GM18526 (cell line): ENCODE data around the gene FAM227B.

Experiments used
- POLR2A ChIP-seq: IDR thresholded peaks from 3 replicates; pipeline ENCODE4 v1.6.1; 2011; ENCODE audit not compliant: insufficient read length; ENCODE audit errors: extremely low read depth

The FAM227B gene

DNA sequence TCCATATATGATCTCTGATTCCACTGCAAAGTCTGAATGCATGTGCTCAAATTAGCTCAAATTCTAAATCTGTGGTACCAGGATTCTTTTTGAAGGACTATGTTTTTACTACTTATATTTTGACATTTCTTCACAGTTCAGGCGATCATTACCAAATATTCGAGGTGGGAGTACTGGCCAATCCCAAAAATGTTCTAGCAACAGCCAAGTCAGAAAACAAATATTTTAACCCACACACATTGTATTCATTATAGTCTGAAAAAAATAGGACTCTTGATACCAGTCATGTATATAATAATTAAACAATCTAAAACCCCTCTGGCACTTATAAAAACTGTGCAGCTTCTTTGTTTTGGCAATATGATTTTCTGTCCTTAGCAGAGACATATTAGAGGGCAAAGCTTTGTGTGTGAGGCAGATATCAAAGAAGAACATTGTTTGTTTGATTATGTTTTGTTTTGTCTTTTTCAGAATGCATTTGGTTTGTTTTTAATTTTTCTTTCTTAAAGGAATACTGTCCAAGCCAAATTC, 160.1 kb downstream of the FAM227B start:
- TF ChIP-seq POLR2A, result no peak

DNA sequence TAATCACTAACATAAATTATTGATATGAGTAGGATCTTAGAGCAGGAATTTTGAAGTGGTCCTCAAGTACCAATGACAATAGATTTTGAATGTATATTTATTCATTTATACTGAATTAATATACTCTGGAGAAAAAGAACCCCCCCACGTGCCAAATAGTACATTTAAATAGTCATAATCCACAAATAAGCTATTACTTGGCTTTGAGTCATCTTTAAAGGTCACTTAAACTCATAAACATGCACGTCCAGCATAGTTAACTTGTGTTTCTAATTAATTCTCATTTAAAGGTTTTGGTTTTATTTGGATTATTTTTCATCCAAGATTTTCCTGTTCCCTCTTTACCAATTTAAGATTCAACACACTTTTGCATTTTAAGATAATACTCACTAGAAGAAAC, 162.5 kb downstream of the FAM227B start:
- TF ChIP-seq POLR2A, result no peak

DNA sequence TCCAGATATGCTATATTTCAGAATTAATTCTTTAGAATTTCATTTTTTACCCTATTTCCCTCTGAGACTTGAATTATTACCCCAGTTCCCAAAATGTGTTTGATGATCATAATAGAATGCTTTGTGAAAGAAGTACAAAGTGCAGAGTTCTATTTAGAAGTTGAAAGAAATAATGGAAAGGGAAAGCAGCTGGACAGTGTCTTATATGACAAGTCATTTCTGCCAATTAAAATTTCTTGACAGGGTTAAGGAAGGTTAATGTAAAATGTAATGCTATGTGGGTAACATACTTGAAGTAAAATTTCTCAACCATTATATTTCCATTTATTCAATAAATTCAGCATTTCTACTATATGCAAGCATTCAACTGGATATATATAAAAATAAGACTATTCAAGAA, 164.5 kb downstream of the FAM227B start:
- TF ChIP-seq POLR2A, result no peak

DNA sequence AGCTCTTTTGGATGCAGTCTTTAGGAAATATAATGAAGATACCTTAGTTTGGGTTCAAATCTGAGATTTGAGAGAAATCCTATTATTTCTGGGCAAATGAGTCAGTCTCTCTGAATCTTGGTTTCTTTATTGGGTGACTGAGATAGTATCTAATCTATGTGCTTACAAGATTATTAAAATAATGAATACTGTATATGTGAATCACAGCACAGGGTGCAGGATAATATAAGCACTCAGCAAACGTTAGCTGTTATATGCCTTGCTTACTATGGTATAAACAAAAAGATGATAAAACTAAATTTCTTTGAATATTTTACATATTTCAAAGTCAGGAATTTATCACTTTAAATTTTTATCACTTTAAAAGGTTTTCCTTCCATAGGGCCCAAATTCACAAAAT, 168.0 kb downstream of the FAM227B start:
- TF ChIP-seq POLR2A, result no peak

DNA sequence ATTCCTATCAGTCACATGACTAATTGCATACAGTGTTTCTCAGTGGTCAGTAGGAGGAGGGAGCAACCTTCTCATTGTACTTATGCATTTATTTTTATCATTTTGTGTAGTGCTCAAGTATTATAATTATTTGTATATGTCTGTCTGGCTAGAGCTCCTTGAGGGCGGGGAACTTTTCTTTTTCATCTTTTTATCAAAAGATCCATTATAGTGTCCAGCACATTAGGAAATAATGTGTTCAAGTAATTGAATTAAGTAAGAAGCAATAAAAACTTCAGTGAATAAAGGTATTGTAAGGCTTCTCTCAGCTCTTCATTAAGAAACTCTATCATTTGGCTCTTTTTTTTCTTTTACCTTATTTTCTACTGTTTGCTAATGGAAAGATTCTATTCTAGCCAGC, 178.8 kb downstream of the FAM227B start:
- no peak for TF ChIP-seq POLR2A

DNA sequence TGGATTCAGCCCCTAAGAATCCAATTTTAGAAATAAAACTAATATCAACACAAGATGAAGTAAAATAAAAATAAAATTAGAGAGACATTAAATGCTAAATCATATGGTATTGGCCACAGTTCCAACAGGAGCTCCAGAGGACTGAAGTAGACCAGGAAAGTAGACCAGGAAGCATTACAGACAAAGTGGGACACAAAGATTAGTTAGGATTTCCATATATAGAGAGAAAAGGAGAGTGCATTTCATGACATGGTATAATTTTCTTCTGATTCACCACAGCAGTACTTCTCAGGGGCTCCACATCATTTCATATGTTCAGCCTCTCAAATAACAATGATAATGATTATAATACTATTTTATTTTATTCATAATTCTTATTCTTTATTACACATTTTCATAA, 179.3 kb downstream of the FAM227B start:
- TF ChIP-seq POLR2A, result no peak

DNA sequence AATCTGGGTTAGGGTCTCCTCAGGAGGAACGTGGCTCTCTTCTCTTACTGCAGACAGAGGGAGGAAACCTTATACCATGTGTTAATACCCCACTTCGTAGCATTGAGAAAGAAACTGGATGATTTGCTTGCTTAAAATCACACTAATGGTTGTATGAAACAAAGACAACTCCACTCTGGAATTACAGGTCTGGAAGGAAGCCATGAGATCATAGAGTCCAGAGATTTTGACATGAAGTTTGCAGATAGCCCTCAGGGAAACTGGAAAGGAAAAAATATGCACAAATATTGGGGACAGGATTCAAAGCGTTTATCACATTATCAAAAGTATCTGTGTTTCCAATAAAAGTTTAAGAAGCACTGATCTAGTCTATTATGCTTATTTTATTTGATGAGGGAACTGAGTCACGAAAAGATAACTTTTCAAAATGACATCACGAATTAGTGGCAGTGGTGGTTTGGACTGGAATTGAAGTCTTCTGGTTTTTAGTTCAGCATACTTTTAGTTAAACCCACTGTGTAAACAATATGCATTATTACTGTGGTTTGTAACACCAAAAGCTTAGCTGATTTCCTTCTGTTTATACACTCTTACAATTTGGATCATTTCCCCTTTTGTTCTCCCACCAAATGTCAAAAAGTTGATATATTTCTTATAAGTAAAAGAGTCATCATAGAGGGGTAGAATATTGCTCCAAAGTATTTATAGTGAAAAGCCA, 180.8 kb downstream of the FAM227B start:
- no peak for TF ChIP-seq POLR2A

DNA sequence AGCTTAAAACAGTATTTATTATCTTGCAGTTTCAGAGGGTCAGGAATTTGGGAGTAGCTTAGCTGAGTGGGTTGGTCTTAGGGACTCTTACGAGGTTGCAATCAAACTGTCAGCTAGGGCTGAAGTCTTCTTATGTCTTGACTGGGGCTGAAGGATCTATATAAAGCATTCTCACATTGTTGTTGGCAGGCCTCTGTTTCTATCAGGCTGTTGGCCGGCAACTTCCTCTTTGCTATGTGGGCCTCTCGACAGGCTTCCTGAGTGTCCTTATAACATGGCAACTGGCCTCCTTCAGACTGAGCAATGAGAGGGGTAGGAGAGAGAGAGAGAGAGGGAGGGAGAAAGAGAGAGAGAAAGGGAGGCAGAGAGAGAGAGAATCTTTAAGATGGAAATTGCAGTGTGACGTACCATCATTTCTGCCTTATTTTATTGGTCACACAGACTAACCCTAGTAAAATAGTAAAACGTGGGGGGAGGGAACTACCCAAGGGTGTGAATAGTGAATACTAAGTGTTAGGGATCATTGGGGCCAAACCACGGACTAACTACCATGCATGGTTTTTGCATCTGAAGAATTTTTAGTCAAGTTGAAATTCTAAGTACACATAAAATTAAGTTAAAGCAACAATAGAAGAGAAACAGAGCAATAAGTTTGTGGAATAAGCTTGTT, 181.5 kb downstream of the FAM227B start:
- TF ChIP-seq POLR2A, result no peak

DNA sequence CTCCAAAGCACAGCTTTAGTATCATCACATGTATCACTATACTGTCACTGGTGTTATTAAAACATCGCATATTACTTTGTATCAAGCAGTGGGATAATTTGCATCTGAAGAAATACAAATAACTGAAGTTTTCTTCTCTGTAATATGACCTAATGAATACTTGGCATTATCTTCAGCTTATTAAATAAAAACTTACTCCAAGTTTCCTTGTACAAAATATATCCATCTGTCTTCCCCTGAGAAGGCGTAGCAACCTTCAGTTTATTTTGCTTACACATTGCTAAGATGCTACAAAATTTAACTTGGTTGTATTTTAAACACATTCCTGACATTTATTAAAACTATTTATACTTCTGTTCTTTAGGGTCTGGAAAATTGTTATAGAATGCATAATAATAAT, 183.9 kb downstream of the FAM227B start:
- no peak for TF ChIP-seq POLR2A

DNA sequence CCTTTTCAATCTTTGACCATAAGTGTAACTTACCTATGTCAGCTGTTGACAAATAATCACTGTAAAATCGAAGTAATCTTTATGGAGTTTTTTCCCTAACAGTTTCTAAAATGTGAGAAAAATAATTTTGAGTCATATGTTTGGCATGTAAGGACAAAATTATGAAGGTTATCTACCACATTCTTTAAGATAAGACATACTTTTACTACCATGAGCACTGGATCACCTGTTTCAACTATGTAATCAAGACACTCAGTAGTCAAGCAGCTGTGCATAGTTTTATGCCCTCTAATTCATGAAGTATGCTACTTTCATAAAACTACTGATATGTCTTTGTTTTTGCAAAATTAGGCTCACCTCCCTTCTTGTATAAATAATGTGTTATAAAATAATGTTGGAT, 185.4 kb downstream of the FAM227B start:
- no peak for TF ChIP-seq POLR2A

DNA sequence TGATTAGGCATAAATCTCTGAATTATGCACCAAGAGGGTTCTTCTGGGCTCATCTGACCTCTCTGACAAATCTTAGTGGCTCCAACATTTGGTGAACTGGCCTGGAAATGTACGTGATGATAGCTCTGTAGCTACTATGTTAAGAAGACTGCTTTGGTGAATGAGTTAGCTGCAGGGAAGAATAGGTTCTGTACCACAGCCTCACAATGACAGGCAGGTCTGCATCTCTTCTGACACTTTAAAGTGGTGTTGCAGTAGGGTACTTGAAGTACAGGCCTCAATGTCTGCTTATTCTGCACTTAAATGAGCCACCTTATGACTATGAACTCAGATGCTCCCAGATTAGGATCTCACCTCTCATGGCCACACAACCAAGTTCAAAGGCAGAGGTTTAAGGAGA, 190.6 kb downstream of the FAM227B start:
- no peak for TF ChIP-seq POLR2A

DNA sequence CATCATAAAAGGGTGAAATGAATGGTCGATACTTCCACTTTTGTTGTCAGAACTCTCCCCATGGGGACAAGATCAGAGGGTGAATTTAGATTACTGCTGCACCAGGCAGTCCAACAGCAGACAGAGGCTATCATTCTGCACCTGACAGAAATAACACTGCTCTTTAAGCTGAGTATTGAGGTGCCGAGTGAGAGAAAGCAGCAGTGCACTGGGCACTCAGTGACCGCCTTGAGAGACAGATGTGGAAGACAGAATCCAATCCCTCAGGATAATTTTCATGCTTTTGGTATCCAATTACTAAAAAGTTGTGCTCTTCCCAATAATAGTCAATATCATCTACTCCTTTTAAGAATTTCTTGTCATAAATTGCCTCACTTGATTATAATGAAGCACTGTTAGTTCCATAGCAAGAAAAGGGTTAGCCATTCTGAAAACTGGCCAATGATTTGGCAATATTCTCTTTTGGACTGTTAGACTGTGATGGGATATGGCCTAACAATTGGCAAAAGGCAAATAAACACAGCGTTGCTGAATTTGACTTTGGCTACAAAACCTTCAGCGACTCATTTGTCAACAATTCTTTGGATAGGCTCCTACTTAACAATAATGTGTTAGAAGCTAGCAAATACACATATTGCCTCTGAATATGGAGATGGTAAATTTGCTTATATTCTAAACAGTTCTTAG, 192.1 kb downstream of the FAM227B start:
- no peak for TF ChIP-seq POLR2A

DNA sequence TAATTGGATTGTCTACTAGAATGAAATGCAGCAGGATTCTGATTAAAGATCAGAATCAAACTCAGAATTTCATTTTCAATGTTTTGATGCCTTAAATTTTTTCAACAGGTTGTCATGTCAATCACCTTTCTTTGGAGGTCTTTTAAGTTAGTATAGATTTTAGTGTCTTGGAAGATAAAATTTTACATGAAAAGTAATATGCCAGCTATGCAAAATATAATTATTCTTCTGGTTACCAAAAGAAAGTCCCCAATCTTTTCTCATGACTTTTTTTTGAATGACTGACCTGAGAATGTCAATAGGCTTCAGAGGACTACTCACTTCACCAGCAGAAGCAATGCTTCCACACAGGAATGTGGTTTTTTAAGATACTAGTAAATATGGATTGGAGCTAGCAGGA, 193.2 kb downstream of the FAM227B start:
- no peak for TF ChIP-seq POLR2A

DNA sequence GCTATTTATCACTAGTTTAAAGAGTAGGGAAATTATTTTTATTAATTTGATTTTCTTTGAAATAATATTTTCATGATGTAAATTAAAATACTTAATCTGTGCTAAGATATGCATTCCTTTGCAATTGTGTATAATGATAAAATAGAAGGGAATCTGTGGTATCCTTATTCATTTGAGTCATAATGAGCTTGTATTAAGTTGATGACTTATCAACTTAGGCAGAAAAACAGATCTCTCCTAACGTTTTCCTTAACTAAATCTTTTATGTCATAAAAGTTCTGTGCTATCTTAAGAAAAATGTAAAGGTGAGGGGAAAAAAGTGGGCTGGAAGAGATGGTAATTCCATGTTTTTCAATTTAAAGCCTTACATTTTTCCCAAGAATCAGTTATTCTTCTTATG, 195.7 kb downstream of the FAM227B start:
- TF ChIP-seq POLR2A, result no peak

DNA sequence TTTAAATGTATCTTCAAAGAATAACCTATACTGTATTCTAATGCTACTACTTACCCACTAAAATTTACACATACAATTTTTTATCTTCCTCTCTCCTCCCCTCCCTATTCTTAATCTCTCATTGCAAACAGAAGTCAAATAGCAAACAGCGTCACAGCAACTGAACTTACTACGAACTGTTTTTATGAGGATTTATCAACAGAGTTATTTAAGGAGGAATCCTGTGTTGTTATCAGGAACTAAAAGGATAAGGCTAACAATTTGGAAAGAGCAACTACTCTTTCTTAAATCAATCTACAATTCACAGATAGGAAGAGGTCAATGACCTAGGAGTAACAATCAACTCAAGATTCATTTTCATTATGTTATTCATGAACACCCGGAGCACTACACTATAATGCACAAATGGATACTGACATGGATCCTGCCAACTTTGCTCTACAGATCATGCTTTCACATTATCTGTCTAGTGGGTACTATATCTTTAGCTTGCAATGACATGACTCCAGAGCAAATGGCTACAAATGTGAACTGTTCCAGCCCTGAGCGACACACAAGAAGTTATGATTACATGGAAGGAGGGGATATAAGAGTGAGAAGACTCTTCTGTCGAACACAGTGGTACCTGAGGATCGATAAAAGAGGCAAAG, 196.6 kb downstream of the FAM227B start:
- TF ChIP-seq POLR2A, result no peak

DNA sequence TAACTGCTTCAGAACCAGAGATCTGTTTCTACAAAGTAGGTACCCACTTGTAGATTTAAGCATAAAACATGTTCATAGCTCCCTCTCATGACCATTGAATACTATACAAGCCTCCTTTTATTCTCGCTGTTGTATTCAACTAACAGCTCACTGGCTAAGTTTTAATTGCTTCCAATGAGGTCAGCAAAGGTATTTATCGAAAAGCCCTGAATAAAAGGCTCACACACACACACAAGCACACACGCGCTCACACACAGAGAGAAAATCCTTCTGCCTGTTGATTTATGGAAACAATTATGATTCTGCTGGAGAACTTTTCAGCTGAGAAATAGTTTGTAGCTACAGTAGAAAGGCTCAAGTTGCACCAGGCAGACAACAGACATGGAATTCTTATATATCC, 197.6 kb downstream of the FAM227B start, which contains the start of gene FGF7:
TSS of gene FGF7 (plus strand) at position 222 of the 400 bp plus-strand sequence. CDS start 1,056 bp downstream, outside the sequence.
- TF ChIP-seq POLR2A, result no peak
